Hepatocyte (in vitro differentiated cells): ENCODE measurements around the gene DYRK4. TPM values are rescaled to one million over a fixed set of nuclear protein-coding genes. Genes with fewer than 3 reads are reported as not detected.

Experiments
- DNase-seq: peaks from one replicate; pipeline ENCODE4 v3.0.0-alpha.2; 2016; ENCODE audit warnings: low spot score
- H2AFZ ChIP-seq: fragments of 200-600 bp; sonication (generic); 2 replicates; pipeline ENCODE4 v1.6.0; 2016; ENCODE audit warnings: antibody characterized with exemption, mild to moderate bottlenecking
- H3K27ac ChIP-seq: fragments of 200-600 bp; sonication (generic); 2 replicates; pipeline ENCODE4 v1.5.1; 2016; ENCODE audit warnings: mild to moderate bottlenecking
- H3K27me3 ChIP-seq: fragments of 200-600 bp; sonication (generic); 2 replicates; pipeline ENCODE4 v1.6.1; 2016
- H3K36me3 ChIP-seq: fragments of 200-600 bp; sonication (generic); replicated peaks from 2 replicates; pipeline ENCODE4 v1.5.1; 2016; ENCODE audit warnings: low read depth; ENCODE audit not compliant: insufficient read depth
- H3K4me1 ChIP-seq: fragments of 200-600 bp; sonication (generic); 2 replicates; pipeline ENCODE4 v1.5.1; 2016; ENCODE audit warnings: mild to moderate bottlenecking, moderate library complexity; ENCODE audit not compliant: insufficient read depth
- H3K4me2 ChIP-seq: fragments of 200-600 bp; sonication (generic); 2 replicates; pipeline ENCODE4 v1.6.0; 2016
- H3K4me3 ChIP-seq: fragments of 200-600 bp; sonication (generic); 2 replicates; pipeline ENCODE4 v1.5.1; 2016; ENCODE audit warnings: mild to moderate bottlenecking
- H3K79me2 ChIP-seq: fragments of 200-600 bp; sonication (generic); 2 replicates; pipeline ENCODE4 v1.6.0; 2017; ENCODE audit warnings: mild to moderate bottlenecking
- H3K9me2 ChIP-seq: fragments of 200-600 bp; sonication (generic); replicated peaks from 2 replicates; pipeline ENCODE4 v1.6.0; 2017; ENCODE audit warnings: mild to moderate bottlenecking; ENCODE audit not compliant: insufficient read depth
- H3K9me3 ChIP-seq: fragments of 200-600 bp; sonication (generic); 2 replicates; pipeline ENCODE4 v1.5.1; 2016; ENCODE audit warnings: low read depth, mild to moderate bottlenecking
- H4K20me1 ChIP-seq: fragments of 200-600 bp; sonication (generic); 2 replicates; pipeline ENCODE4 v1.6.0; 2016; ENCODE audit warnings: mild to moderate bottlenecking; ENCODE audit not compliant: insufficient read depth, poor library complexity, severe bottlenecking
- EZH2 ChIP-seq: fragments of 200-600 bp; sonication (generic); IDR thresholded peaks from 2 replicates; pipeline ENCODE4 v1.6.1; 2016; ENCODE audit warnings: antibody characterized with exemption, mild to moderate bottlenecking, borderline replicate concordance
- EZH2phosphoT487 ChIP-seq: fragments of 200-600 bp; sonication (generic); IDR thresholded peaks from one replicate; pipeline ENCODE4 v1.6.1; 2018; ENCODE audit warnings: antibody characterized with exemption, mild to moderate bottlenecking, low read depth, moderate library complexity; ENCODE audit not compliant: unreplicated experiment, severe bottlenecking
- WGBS: methylation state at CpG from one replicate; pipeline ENCODE4 v1.1.6; 2016; ENCODE audit warnings: low lambda C conversion rate; ENCODE audit errors: missing lambda C conversion rate; 5-methylcytosine and 5-hydroxymethylcytosine counted together
- polyA plus RNA-seq: library from polyadenylated mRNA; unstranded; fragments of >200 nt; fragmentation: Nextera tagmentation; extraction: Ambion mirVana; gene quantifications from 2 replicates; pipeline ENCODE4 v1.2.1, GENCODE V29; 2016
- total RNA-seq: library from RNA; depleted of rRNA; stranded (reverse); fragments of >200 nt; gene quantifications from 2 replicates; pipeline ENCODE4 v1.2.3, GENCODE V29; 2014
- TF ChIP-seq, protein P1 (sequence below): fragments of 200-600 bp; sonication (generic); IDR thresholded peaks from 2 replicates; pipeline ENCODE4 v1.5.1; 2016; ENCODE audit warnings: antibody characterized with exemption, mild to moderate bottlenecking; ENCODE audit not compliant: poor library complexity

DYRK4 gene
- total and polyA plus RNA-seq, 2 experiments from 2014 or later, result 34.1 to 50.3 TPM

DNA sequence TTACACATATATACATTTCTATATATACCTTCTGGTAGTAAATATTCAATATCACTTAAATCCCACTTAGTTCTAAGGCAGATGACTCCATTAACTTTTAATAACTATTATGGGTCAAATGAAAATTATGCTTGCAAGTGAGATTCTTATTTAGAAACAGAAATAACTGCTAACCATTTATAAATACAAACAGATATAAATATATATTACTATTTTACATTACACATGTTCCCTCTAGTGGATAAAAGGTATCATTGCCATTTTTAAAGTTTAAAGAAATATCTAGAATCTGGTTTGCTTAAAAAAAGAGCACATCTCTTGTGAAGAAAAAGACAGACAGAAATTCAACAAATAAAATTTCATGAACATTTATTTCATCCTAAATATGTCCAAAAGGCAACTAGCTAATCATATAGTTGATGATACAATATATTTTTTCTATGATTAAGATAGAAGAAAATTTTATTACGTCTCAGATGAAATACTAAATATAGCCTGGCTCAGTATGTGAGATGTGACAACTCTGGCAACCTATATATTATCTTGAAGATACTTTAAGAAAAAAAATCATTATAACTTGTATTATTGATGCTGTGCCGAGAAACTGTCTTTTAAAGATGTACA, 35.0 kb upstream of the DYRK4 start:
- no peaks in the 10 kb centered on the region for H3K9me3 ChIP-seq
- H2AFZ ChIP-seq, result no peak overlapping the region
- no peaks in the 10 kb centered on the region for H4K20me1 ChIP-seq
- no peak overlapping the region for H3K27ac ChIP-seq
- H3K4me1 ChIP-seq, result no peaks in the 10 kb centered on the region
- H3K79me2 ChIP-seq, result no peaks in the 10 kb centered on the region
- H3K27me3 ChIP-seq, result no peaks in the 10 kb centered on the region
- WGBS, result 89% methylated on average over 2 of the region's 2 CpGs
- no peaks in the 10 kb centered on the region for H3K9me2 ChIP-seq
- no peak for DNase-seq
- no peak for TF ChIP-seq EZH2phosphoT487
- TF ChIP-seq, protein P1, sequence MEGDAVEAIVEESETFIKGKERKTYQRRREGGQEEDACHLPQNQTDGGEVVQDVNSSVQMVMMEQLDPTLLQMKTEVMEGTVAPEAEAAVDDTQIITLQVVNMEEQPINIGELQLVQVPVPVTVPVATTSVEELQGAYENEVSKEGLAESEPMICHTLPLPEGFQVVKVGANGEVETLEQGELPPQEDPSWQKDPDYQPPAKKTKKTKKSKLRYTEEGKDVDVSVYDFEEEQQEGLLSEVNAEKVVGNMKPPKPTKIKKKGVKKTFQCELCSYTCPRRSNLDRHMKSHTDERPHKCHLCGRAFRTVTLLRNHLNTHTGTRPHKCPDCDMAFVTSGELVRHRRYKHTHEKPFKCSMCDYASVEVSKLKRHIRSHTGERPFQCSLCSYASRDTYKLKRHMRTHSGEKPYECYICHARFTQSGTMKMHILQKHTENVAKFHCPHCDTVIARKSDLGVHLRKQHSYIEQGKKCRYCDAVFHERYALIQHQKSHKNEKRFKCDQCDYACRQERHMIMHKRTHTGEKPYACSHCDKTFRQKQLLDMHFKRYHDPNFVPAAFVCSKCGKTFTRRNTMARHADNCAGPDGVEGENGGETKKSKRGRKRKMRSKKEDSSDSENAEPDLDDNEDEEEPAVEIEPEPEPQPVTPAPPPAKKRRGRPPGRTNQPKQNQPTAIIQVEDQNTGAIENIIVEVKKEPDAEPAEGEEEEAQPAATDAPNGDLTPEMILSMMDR, result peak; percentile 65
- no peak overlapping the region for H3K4me2 ChIP-seq
- no peaks in the 10 kb centered on the region for H3K36me3 ChIP-seq
- no peak overlapping the region for H3K4me3 ChIP-seq

DNA sequence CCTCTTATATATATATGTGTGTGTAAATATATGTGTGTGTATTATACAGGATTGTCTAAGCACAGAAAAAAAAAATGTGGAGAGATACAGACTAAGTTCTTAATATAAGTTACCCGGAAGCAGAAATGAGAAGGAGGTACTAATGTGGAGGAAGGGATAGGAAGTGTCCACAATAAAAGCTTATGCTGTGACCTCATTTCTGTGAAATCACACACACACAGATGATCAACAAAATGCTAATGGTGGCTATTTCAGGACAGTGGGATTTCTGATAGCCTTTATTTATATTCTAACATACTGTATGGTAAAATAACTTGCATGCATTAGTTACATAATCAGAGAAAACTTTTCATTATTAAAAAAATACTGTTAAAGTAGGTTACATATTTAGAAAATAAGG, 31.8 kb upstream of the DYRK4 start:
- no peaks in the 10 kb centered on the region for H3K79me2 ChIP-seq
- H4K20me1 ChIP-seq, result no peaks in the 10 kb centered on the region
- H3K4me1 ChIP-seq, result no peaks in the 10 kb centered on the region
- H2AFZ ChIP-seq, result no peak overlapping the region
- H3K9me2 ChIP-seq, result no peaks in the 10 kb centered on the region
- TF ChIP-seq EZH2phosphoT487 (no peak), EZH2 (no peak)
- TF ChIP-seq, protein P1, result no peak
- no peak for DNase-seq
- WGBS, result 88% methylated on average over 1 of the region's 1 CpG
- no peaks in the 10 kb centered on the region for H3K27me3 ChIP-seq
- H3K4me2 ChIP-seq, result no peak overlapping the region
- H3K9me3 ChIP-seq, result no peaks in the 10 kb centered on the region
- H3K4me3 ChIP-seq, result no peak overlapping the region
- no peaks in the 10 kb centered on the region for H3K36me3 ChIP-seq
- no peak overlapping the region for H3K27ac ChIP-seq

DNA sequence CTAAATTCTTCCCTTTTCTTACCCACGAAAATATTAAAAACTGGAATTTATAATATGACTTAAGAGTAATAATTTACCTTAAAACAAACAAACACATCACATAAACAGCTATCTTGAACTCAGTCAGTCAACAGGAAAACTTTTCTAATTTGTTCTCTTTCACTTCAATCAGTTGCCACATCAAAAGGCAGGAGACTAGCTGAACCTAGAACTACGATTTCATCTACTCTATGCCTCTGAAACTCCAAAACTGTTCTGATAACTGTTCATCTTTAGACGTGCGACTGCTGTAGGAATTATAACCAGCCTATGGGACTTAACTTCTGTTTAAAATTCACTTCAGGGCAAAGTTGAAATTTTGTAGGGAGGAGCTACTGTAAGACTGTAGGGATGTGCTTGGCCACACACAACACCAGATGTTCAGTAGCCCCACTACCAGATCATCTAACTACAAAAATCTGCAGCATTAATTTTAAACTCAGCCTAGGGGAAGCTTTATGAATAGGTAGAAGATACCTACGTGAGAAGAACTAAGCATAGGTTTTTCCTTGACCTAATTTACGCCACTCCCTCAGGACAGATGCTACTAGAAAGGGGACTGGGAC, 30.9 kb upstream of the DYRK4 start:
- TF ChIP-seq EZH2phosphoT487 (no peak), EZH2 (no peak)
- TF ChIP-seq, protein P1, result no peak
- 87% methylated on average over 6 of the region's 6 CpGs for WGBS
- H4K20me1 ChIP-seq, result no peaks in the 10 kb centered on the region
- no peak overlapping the region for H3K4me3 ChIP-seq
- no peaks in the 10 kb centered on the region for H3K36me3 ChIP-seq
- no peaks in the 10 kb centered on the region for H3K79me2 ChIP-seq
- H2AFZ ChIP-seq, result no peak overlapping the region
- H3K27ac ChIP-seq, result no peak overlapping the region
- H3K27me3 ChIP-seq, result no peaks in the 10 kb centered on the region
- no peak for DNase-seq
- no peaks in the 10 kb centered on the region for H3K4me1 ChIP-seq
- H3K4me2 ChIP-seq, result no peak overlapping the region
- no peaks in the 10 kb centered on the region for H3K9me3 ChIP-seq
- H3K9me2 ChIP-seq, result no peaks in the 10 kb centered on the region
